BJ (cell line): Measurements from ENCODE around the gene ATP1A2. TPM values are rescaled to one million over a fixed set of nuclear protein-coding genes. Genes with fewer than 3 reads are reported as not detected.

ENCODE experiments used
- CTCF ChIA-PET: fragments of 350-600 bp; formaldehyde crosslinking; extraction: SDS; loops from one replicate; lab custom pipeline; 2021; ENCODE audit warnings: antibody characterized with exemption, inconsistent platforms; lab: Yijun Ruan, JAX
- POLR2A ChIA-PET: fragments of 300-600 bp; sonication (Branson Sonifier 250); formaldehyde crosslinking; extraction: SDS; loops from one replicate; lab custom pipeline; 2021; ENCODE audit warnings: antibody characterized with exemption; lab: Charles Lee
- DNase-seq: peaks from one replicate; pipeline ENCODE4 v3.0.0-alpha.2; 2011; ENCODE audit warnings: low read depth
- H3K27me3 ChIP-seq: 2 replicates; pipeline ENCODE4 v1.6.0; 2011; ENCODE audit warnings: low read length; ENCODE audit not compliant: control insufficient read depth, insufficient read depth
- H3K36me3 ChIP-seq: 2 replicates; pipeline ENCODE4 v1.5.1; 2011; ENCODE audit warnings: low read length; ENCODE audit not compliant: control insufficient read depth, insufficient read depth
- H3K4me3 ChIP-seq: 2 replicates; pipeline ENCODE4 v1.5.1; 2011; ENCODE audit warnings: low read depth, mild to moderate bottlenecking, control low read depth, low read length
- polyA plus RNA-seq: library from polyadenylated mRNA; depleted of rRNA; stranded (reverse); fragments of >200 nt; gene quantifications from 2 replicates; pipeline ENCODE4 v1.2.3, GENCODE V29; 2011
- TF ChIP-seq, protein P1 (sequence below): IDR thresholded peaks from 2 replicates; pipeline ENCODE4 v1.5.1; 2011; ENCODE audit warnings: low read depth, mild to moderate bottlenecking, control low read depth, inconsistent platforms, low read length, moderate library complexity; ENCODE audit not compliant: insufficient read depth

Gene ATP1A2
- polyA plus RNA-seq, 1 experiment: 1.1 TPM

DNA sequence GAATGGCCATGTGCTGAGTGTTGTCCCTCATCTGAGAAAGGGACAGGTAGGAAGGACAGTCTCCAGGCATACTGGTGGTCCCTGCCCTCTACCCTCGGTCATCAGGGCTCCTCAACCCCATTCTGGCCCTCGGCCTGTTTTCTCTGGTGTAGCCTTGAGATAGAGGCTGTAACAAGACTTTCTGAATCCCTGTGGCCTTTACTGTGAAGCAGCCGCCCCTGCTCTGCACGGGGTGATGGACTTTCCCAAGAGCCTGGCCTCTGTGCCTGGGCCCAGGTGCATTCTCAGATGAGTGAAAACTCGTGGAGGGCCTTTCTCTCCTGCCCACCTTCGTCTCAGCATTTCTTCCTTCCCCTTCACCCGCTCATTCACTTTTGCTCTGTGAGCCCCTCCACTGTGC lies 71.8 kb downstream of the ATP1A2 start:
- ChIA-PET POLR2A (no interaction called here), CTCF (interaction anchor here (1.2 to 2.7 kb wide), 3 partner anchors 34 to 87 kb away, joined by 3 to 16 read pairs (median 5); no protein-coding TSS in a partner anchor)
- Histone ChIP-seq H3K27me3 (peaks cover 1% of the 10 kb centered on the region), H3K36me3 (no peaks in the 10 kb centered on the region), H3K4me3 (no peak overlapping the region)
- TF ChIP-seq, protein P1, sequence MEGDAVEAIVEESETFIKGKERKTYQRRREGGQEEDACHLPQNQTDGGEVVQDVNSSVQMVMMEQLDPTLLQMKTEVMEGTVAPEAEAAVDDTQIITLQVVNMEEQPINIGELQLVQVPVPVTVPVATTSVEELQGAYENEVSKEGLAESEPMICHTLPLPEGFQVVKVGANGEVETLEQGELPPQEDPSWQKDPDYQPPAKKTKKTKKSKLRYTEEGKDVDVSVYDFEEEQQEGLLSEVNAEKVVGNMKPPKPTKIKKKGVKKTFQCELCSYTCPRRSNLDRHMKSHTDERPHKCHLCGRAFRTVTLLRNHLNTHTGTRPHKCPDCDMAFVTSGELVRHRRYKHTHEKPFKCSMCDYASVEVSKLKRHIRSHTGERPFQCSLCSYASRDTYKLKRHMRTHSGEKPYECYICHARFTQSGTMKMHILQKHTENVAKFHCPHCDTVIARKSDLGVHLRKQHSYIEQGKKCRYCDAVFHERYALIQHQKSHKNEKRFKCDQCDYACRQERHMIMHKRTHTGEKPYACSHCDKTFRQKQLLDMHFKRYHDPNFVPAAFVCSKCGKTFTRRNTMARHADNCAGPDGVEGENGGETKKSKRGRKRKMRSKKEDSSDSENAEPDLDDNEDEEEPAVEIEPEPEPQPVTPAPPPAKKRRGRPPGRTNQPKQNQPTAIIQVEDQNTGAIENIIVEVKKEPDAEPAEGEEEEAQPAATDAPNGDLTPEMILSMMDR: no peak
- DNase-seq: no peak

DNA sequence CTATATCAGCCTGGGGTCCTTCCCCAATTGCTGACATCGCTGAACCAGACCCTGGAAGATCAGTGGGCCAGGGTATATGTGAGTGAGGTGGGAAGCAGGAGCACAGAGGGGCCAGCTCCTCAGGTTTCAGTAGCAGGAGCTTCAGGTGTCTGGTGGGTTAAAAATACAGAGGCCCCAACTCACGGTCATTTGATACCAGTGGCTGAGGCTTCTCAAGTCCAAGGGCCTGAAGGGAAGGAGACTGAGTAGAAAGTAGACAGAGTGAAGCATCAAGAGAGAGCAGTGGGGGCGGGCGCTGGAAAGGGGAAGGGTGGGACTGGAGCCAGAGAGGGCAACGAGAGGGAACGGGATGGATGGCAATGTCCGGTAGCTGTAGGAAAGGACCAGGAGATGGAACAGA lies 72.8 kb downstream of the ATP1A2 start:
- no peaks in the 10 kb centered on the region for H3K36me3 ChIP-seq
- POLR2A ChIA-PET: no interaction called here
- CTCF ChIA-PET: interaction anchor here (0.7 to 6.1 kb wide), 5 partner anchors 37 to 102 kb away, joined by 3 to 98 read pairs (median 4); no protein-coding TSS in a partner anchor
- TF ChIP-seq, protein P1: no peak
- no peak overlapping the region for H3K4me3 ChIP-seq
- no peak for DNase-seq
- peaks cover 1% of the 10 kb centered on the region for H3K27me3 ChIP-seq

DNA sequence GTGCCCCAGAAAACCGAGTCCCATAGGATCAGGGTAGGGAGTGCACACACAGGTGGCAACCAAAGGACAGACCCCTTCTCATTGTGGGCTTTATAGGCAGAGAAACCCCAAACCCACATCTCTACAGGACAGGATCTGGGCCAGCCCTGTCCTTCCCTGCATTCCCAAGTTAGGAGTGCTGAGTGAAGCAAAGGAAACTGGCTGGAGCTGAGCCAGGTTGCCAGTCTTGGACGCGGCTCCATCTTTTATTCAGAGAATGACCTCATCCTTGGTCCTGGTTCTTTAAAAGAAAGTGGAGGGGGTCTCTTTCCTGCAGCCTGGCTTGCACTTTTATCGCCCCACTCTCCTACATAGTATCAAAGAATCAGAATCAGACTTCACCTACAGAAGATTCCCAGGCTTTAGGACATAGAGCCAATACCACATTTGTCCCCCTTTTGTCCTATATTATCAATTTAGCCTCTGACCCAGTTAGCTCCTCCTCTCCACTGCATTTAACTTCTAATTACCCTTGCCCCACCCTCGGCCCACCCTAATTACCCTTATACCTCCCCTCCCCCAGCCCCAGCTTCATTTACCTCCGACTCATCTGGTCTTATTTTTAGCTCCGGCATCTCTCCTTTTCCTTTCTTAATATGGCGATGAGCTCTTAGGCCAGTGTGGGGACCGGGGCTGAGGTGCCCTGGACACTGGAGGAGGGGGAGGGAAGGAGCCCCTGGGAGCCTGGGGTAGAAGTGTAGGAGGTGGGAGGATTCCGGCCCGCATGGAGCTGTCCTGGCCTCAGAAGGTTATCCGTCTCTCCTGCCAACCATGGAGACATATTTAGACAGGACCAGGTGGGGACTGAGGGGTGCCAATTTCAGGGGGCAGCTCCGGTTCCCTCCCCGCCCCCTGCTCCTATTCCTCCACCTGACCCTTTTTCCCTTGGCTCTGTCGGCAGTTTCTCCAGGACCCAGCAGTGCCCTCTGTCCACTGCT lies 74.4 kb downstream of the ATP1A2 start, which contains the start of gene CASQ1:
Gene CASQ1, plus strand, starts transcription at position 927 of the 977 bp plus-strand sequence. CDS start 177 bp downstream, outside the sequence.
- DNase-seq: no peak
- POLR2A ChIA-PET: interaction anchor here (0.6 kb wide), 1 partner anchor 10 kb away, joined by 7 read pairs; no protein-coding TSS in a partner anchor
- peaks cover 1% of the 10 kb centered on the region for H3K27me3 ChIP-seq
- TF ChIP-seq, protein P1: no peak
- H3K4me3 ChIP-seq: no peak within 1 kb of the TSS
- CTCF ChIA-PET: interaction anchor here (1.0 to 6.1 kb wide), 13 partner anchors 13 to 187 kb away, joined by 3 to 113 read pairs (median 4); partner anchors contain the start of gene ATP1A2
- no peaks in the 10 kb centered on the region for H3K36me3 ChIP-seq

DNA sequence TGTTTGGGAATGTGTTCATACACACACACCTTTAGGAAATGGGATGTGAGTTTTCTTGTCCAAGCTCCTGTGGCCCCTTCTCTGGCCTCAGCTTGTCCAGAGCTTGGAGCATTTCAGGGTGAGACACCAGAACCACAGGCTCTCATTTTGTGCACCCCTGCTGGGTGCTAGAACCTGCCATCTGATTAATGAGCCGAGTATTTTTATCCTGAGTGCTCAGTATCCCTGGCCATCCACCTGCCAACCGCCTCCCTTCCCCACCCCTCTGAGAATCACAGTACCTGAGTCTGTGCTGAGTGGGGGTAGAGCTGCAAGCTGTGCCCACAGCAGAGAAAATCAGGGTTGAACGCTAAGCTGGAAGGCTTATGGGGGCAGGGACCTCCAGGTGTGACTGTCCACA lies 76.2 kb downstream of the ATP1A2 start:
- Histone ChIP-seq H3K27me3 (peaks cover 2% of the 10 kb centered on the region), H3K4me3 (no peak overlapping the region), H3K36me3 (no peaks in the 10 kb centered on the region)
- TF ChIP-seq, protein P1: no peak
- CTCF ChIA-PET: interaction anchor here (0.9 to 6.1 kb wide), 19 partner anchors 9 to 186 kb away, joined by 3 to 113 read pairs (median 6); no protein-coding TSS in a partner anchor
- POLR2A ChIA-PET: no interaction called here
- DNase-seq: no peak

DNA sequence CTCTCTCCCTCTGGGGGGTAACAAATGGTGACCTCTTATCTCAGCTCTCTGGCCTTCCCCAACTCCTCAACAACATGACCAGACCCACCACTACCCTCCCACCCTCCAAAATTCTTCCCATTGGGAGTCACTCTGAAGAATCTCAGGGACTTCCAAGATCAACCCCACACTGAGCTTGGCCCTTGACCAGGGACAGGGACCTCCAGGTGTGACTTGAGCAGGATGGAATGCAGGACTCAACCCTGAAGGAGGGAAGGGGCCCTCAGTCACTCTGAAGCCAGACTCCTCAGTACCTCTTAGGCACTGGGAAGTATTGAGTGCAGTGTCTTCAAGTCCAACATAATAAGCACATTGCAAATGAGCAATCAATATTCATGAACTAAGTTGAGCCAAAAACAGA lies 76.7 kb downstream of the ATP1A2 start:
- POLR2A ChIA-PET: interaction anchor here (0.6 kb wide), 1 partner anchor 17 kb away, joined by 9 read pairs; no protein-coding TSS in a partner anchor

More for the DNA sequence above, 76.7 kb downstream of the ATP1A2 start:
- H3K27me3 ChIP-seq: peaks cover 2% of the 10 kb centered on the region
- TF ChIP-seq, protein P1: no peak
- H3K4me3 ChIP-seq: no peak overlapping the region
- CTCF ChIA-PET: interaction anchor here (0.6 to 6.1 kb wide), 24 partner anchors 10 to 186 kb away, joined by 3 to 113 read pairs (median 6); no protein-coding TSS in a partner anchor
- no peak for DNase-seq
- H3K36me3 ChIP-seq: no peaks in the 10 kb centered on the region
